Glomerular visceral epithelial cell (primary cell): Measurements from ENCODE around the gene PTPRB.

Experiments used
- DNase-seq: peaks from one replicate; pipeline ENCODE4 v3.0.0-alpha.2; 2016; ENCODE audit errors: extremely low spot score

PTPRB gene

GRCh38 chr12:70637303-70638085 lies at the start of gene PTPRB:
PTPRB (minus strand) TSS chr12:70637429; CDS start chr12:70637395, 34 bp downstream.
- no peak for DNase-seq

- no peak for DNase-seq
These were observed 49.7 kb upstream of the PTPRB start for GRCh38 chr12:70686907-70687306.

GRCh38 chr12:70686299-70686698 lies 49.1 kb upstream of the PTPRB start:
- DNase-seq = no peak

- no peak for DNase-seq
These were observed 46.7 kb upstream of the PTPRB start for GRCh38 chr12:70683976-70684375.

GRCh38 chr12:70671698-70672097 lies 34.5 kb upstream of the PTPRB start:
- no peak for DNase-seq

GRCh38 chr12:70670948-70671347 lies 33.7 kb upstream of the PTPRB start:
- no peak for DNase-seq

GRCh38 chr12:70667253-70667652 lies 30.0 kb upstream of the PTPRB start:
- no peak for DNase-seq

- no peak for DNase-seq
These were observed 29.1 kb upstream of the PTPRB start for GRCh38 chr12:70666364-70666763.

GRCh38 chr12:70664465-70664881 lies 27.2 kb upstream of the PTPRB start:
- DNase-seq = no peak

- DNase-seq = no peak
These were observed 26.6 kb upstream of the PTPRB start for GRCh38 chr12:70663838-70664237.

GRCh38 chr12:70661466-70662161 lies 24.4 kb upstream of the PTPRB start:
- DNase-seq = peak; percentile 90

- peak; percentile 93 for DNase-seq
These were observed 23.5 kb upstream of the PTPRB start for GRCh38 chr12:70660620-70661219.

GRCh38 chr12:70660002-70660604 lies 22.9 kb upstream of the PTPRB start:
- DNase-seq = no peak

- DNase-seq = no peak
These were observed 21.9 kb upstream of the PTPRB start for GRCh38 chr12:70659077-70659606.

- DNase-seq = no peak
These were observed 20.5 kb upstream of the PTPRB start for GRCh38 chr12:70657616-70658286.

- DNase-seq = no peak
These were observed 15.2 kb upstream of the PTPRB start for GRCh38 chr12:70652451-70652850.

GRCh38 chr12:70648831-70649230 lies 11.6 kb upstream of the PTPRB start:
- DNase-seq = no peak

- no peak for DNase-seq
These were observed 11.0 kb upstream of the PTPRB start for GRCh38 chr12:70648191-70648590.

- DNase-seq = peak; percentile 42
These were observed 9.6 kb upstream of the PTPRB start for GRCh38 chr12:70646850-70647249.

GRCh38 chr12:70645494-70646317 lies 8.5 kb upstream of the PTPRB start:
- DNase-seq = peak; percentile 90

- no peak for DNase-seq
These were observed 7.6 kb upstream of the PTPRB start for GRCh38 chr12:70644861-70645260.
